AG04449 (cell line): ENCODE results near the gene DSG3.

ENCODE experiments used
- CTCF ChIA-PET: fragments of 350-600 bp; formaldehyde crosslinking; extraction: SDS; loops from one replicate; lab custom pipeline; 2021; ENCODE audit warnings: antibody characterized with exemption; lab: Yijun Ruan, JAX
- POLR2A ChIA-PET: fragments of 400-600, 350-600 bp; formaldehyde crosslinking; extraction: SDS; loops from one replicate; lab custom pipeline; 2020; ENCODE audit warnings: antibody characterized with exemption, inconsistent platforms; lab: Yijun Ruan, JAX
- DNase-seq: peaks from one replicate; pipeline ENCODE4 v3.0.0-alpha.2; 2010; ENCODE audit warnings: low read depth, low spot score
- H3K4me3 ChIP-seq: 2 replicates; pipeline ENCODE4 v1.5.1; 2011; ENCODE audit warnings: low read depth, mild to moderate bottlenecking, control low read depth, low read length
- TF ChIP-seq, protein P1 (sequence below): IDR thresholded peaks from one replicate; pipeline ENCODE4 v1.5.1; 2011; ENCODE audit warnings: mild to moderate bottlenecking, moderate library complexity, low read length, control low read depth, inconsistent platforms; ENCODE audit not compliant: insufficient read depth; ENCODE audit errors: missing control alignments

DSG3 gene

DNA sequence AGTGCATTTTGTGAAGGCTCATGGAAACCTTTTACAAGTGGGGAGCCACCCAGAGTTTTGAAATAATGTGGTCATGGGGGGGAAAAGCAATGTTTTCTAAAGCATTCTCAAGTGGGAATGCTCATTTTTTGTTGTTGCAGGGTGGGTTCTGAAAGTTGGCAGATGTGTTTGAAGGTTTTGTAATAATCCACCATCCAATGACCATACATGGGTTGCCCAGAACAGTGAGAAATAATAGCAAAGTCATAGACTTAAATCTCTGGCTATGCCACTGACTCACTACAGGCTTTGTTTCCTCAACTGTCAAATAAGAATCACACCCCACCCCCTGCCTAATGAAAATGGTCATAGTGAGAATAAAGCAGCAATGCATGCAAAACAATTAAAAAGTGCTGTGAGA is 2.9 kb downstream of the DSG3 start:
- TF ChIP-seq, protein P1, sequence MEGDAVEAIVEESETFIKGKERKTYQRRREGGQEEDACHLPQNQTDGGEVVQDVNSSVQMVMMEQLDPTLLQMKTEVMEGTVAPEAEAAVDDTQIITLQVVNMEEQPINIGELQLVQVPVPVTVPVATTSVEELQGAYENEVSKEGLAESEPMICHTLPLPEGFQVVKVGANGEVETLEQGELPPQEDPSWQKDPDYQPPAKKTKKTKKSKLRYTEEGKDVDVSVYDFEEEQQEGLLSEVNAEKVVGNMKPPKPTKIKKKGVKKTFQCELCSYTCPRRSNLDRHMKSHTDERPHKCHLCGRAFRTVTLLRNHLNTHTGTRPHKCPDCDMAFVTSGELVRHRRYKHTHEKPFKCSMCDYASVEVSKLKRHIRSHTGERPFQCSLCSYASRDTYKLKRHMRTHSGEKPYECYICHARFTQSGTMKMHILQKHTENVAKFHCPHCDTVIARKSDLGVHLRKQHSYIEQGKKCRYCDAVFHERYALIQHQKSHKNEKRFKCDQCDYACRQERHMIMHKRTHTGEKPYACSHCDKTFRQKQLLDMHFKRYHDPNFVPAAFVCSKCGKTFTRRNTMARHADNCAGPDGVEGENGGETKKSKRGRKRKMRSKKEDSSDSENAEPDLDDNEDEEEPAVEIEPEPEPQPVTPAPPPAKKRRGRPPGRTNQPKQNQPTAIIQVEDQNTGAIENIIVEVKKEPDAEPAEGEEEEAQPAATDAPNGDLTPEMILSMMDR, result no peak
- ChIA-PET POLR2A (no interaction called here), CTCF (no interaction called here)
- no peak for DNase-seq
- no peak overlapping the region for H3K4me3 ChIP-seq

DNA sequence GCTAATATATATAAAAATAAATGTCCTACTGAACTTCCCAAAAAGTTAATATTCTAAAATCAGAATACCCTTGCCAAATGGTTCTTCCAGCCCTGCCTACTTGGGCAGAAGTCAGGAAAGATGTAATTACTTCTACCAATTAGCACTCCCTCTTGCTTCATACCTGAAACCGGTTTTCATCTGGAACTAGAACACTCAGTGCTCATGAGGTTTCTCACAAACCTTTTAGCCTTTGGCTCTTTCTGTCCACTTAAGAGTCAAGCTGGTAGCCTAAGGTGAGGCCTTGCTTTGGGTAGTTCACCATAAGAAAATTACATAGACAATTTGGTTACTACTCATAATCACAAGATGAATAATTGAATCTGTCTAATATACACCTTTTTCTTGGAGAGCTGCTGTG is 4.1 kb downstream of the DSG3 start:
- CTCF ChIA-PET, result no interaction called here
- no peak for DNase-seq
- TF ChIP-seq, protein P1, result no peak
- H3K4me3 ChIP-seq, result no peak overlapping the region
- POLR2A ChIA-PET, result no interaction called here

DNA sequence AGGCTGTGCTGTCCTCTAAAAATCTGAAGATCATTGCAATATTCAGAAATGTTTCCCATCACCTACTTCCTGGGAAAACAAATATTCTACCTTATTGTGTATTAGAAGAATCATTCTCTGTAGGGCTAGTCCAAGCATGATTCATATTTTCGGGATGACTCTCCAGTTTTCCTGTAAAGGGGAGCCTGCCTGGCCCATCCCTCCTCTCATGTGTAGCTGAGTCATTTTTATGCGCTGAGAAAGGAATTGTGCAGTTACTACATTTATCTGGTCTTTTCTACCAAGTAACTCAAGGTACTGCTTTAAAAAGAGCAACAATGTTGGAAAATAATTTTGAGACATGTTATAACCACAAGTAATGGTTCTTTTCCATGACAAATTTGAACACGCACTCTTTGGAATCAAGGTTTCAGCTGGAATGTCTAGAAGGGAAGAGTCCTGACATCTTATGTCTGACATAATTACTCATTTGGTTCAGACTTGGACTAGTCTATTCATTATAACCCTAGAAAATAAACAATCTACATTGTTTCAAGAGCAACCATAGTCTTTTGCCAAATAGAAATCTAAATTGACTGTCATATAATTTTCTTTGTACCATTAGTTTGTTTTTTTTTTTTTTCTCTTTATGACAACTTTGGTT is 6.6 kb downstream of the DSG3 start:
- TF ChIP-seq, protein P1, result no peak
- ChIA-PET POLR2A (no interaction called here), CTCF (no interaction called here)
- DNase-seq, result no peak
- no peak overlapping the region for H3K4me3 ChIP-seq

DNA sequence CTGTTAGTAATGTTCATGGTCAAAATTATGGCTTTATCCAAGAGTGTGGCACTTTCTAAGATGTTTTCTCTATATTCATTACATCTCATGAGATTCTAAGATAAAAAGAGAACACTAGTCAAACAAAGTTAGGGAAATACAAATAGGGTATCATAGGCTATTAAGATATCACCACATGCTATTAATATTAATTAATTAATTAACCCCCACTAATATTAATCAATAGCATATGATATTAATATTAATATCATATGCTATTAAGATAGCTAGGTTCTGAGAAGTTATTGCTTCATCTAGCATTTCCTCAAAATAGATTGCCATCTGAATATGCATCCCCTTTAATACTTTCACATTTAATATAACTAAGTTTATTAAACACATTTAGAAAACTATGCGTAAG is 22.1 kb downstream of the DSG3 start:
- no peak for DNase-seq
- ChIA-PET CTCF (no interaction called here), POLR2A (no interaction called here)
- no peak overlapping the region for H3K4me3 ChIP-seq
- TF ChIP-seq, protein P1, result no peak

DNA sequence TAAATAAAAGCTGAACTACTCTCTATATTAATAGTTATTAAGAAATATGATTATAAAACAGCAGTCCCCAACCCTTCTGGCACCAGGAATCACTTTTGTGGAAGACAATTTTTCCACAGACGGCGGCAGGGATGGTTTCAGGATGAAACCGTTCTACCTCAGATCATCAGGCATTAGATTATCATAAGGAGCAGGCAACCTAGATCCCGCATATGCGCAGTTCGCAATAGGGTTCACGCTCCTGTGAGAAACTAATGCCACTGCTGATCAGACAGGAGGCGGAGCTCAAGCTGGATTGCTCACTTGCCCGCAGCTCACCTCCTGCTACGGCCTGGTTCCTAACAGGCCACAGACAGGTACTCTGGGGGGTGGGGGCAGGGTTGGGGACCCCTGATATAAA is 31.1 kb downstream of the DSG3 start:
- no peak for DNase-seq
- ChIA-PET POLR2A (no interaction called here), CTCF (no interaction called here)
- H3K4me3 ChIP-seq, result no peak overlapping the region
- TF ChIP-seq, protein P1, result no peak

DNA sequence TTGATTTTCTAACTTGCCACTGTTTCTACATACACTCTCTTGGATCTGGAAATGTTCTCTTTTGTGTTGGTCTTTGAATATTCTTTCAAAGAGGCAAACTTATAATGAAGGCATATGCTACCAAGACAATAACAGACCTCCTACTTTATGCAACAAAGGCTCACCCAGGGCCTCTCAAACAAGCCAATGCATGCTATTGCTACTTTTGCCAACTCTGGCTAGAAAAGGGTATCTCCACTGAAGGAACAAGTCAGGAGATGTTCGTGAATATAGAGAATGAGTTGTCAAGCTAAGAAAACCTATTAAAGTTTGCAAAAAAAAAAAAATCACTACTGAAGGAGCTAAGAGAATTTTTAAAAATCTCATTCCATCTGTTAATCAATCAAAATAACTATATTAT is 34.5 kb downstream of the DSG3 start:
- no peak overlapping the region for H3K4me3 ChIP-seq
- ChIA-PET POLR2A (no interaction called here), CTCF (no interaction called here)
- no peak for DNase-seq
- TF ChIP-seq, protein P1, result no peak
